Measurements from ENCODE around the gene CIDEB.

Gene CIDEB

DNA sequence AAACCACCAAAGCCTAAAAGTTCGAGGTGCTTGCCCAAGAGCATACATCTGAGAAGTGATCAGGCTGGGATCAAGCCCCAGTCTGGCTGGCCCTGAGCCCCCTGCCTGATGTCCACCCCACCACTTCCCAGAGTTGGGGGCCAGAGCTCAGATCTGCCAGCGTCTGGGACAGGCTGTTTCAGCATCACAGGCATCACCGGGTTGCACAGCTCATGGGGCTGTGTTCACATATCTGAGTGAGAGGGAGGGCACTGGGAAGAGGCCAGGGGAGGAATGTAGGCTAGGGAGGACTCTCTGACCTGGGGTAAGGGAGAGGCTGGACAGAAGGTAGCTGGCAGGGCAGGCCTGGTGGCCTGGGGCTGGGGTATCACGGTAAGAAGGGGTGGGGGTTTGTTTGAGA, 50.8 kb downstream of the CIDEB start:
- TF ChIP-seq, protein P1, sequence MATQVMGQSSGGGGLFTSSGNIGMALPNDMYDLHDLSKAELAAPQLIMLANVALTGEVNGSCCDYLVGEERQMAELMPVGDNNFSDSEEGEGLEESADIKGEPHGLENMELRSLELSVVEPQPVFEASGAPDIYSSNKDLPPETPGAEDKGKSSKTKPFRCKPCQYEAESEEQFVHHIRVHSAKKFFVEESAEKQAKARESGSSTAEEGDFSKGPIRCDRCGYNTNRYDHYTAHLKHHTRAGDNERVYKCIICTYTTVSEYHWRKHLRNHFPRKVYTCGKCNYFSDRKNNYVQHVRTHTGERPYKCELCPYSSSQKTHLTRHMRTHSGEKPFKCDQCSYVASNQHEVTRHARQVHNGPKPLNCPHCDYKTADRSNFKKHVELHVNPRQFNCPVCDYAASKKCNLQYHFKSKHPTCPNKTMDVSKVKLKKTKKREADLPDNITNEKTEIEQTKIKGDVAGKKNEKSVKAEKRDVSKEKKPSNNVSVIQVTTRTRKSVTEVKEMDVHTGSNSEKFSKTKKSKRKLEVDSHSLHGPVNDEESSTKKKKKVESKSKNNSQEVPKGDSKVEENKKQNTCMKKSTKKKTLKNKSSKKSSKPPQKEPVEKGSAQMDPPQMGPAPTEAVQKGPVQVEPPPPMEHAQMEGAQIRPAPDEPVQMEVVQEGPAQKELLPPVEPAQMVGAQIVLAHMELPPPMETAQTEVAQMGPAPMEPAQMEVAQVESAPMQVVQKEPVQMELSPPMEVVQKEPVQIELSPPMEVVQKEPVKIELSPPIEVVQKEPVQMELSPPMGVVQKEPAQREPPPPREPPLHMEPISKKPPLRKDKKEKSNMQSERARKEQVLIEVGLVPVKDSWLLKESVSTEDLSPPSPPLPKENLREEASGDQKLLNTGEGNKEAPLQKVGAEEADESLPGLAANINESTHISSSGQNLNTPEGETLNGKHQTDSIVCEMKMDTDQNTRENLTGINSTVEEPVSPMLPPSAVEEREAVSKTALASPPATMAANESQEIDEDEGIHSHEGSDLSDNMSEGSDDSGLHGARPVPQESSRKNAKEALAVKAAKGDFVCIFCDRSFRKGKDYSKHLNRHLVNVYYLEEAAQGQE (IDR thresholded peaks at IDR 0.05; ENCODE audit: insufficient read depth in 1 of 2, low read depth in 2 of 2, low read length in 2 of 2), result no peak
- TF ChIP-seq FOXP2 (optimal IDR thresholded peaks at IDR 0.05; ENCODE audit: borderline replicate concordance, extremely low read depth, extremely low read length, insufficient read depth) (no peak), TAF1 (IDR thresholded peaks at IDR 0.05; ENCODE audit: borderline replicate concordance, insufficient read depth, low read length) (no peak), SIN3A (IDR thresholded peaks at IDR 0.05; ENCODE audit: borderline replicate concordance, insufficient read depth, low read length) (no peak), POLR2AphosphoS5 (IDR thresholded peaks at IDR 0.05; ENCODE audit: low read depth, low read length) (no peak)

GRCh38 chr14:24255931-24256711, 51.7 kb downstream of the CIDEB start:
- TF ChIP-seq TAF1 (IDR thresholded peaks at IDR 0.05; ENCODE audit: borderline replicate concordance, insufficient read depth, low read length), result no peak

- TF ChIP-seq FOXP2 (optimal IDR thresholded peaks at IDR 0.05; ENCODE audit: borderline replicate concordance, extremely low read depth, extremely low read length, insufficient read depth) (no peak), SIN3A (IDR thresholded peaks at IDR 0.05; ENCODE audit: borderline replicate concordance, insufficient read depth, low read length) (no peak), POLR2AphosphoS5 (IDR thresholded peaks at IDR 0.05; ENCODE audit: low read depth, low read length) (no peak), TAF1 (IDR thresholded peaks at IDR 0.05; ENCODE audit: borderline replicate concordance, insufficient read depth, low read length) (no peak)
- TF ChIP-seq, protein P1 (IDR thresholded peaks at IDR 0.05; ENCODE audit: insufficient read depth in 1 of 2, low read depth in 2 of 2, low read length in 2 of 2), result no peak
These were observed 52.3 kb downstream of the CIDEB start for GRCh38 chr14:24255438-24255837.

All from PFSK-1 (cell line).